ENCODE measurements around the gene FGF22. TPM values are rescaled to one million over a fixed set of nuclear protein-coding genes. Genes with fewer than 3 reads are reported as not detected.

FGF22 gene
- polyA plus RNA-seq, 3 donors = not detected

- no peak for TF ChIP-seq CTCF (IDR thresholded peaks at IDR 0.05)
- Mint-ChIP-seq H3K36me3 (no peaks in the 10 kb centered on the region), H3K27me3 (ENCODE audit: low read depth in 3 of 3) (peaks cover 0 to 1% (median 0%) of the 10 kb centered on the region in 3 donors), H3K27ac (no peak overlapping the region), H3K4me3 (no peak overlapping the region), H3K4me1 (peaks cover 9% of the 10 kb centered on the region), H3K9me3 (peaks cover 0 to 6% (median 0%) of the 10 kb centered on the region in 7 donors)
- Histone ChIP-seq H3K27ac (ENCODE audit: low read depth in 1 of 2, low read length in 2 of 2) (no peak overlapping the region), H3K4me2 (replicated peaks; ENCODE audit: extremely low read depth, low read length, poor library complexity, severe bottlenecking) (no peak overlapping the region), H2AFZ (ENCODE audit: insufficient read depth, low read depth, low read length, poor library complexity, severe bottlenecking) (no peak overlapping the region), H3K27me3 (ENCODE audit: control insufficient read depth in 2 of 2, insufficient read depth in 2 of 2, low read length in 2 of 2) (no peaks in the 10 kb centered on the region), H3K9ac (ENCODE audit: insufficient read depth, low read length, poor library complexity, severe bottlenecking) (no peak overlapping the region), H3K36me3 (replicated peaks in 1 of 2; ENCODE audit: control insufficient read depth in 1 of 2, insufficient read depth in 2 of 2, low read length in 2 of 2) (no peaks in the 10 kb centered on the region), H3K4me1 (ENCODE audit: control insufficient read depth in 1 of 2, insufficient read depth in 2 of 2, low read length in 2 of 2) (peaks cover 8 to 9% of the 10 kb centered on the region in 2 donors), H3K9me3 (replicated peaks in 1 of 2; ENCODE audit: control insufficient read depth in 1 of 2, insufficient read depth in 1 of 2, low read length in 2 of 2) (no peaks in the 10 kb centered on the region), H4K20me1 (ENCODE audit: insufficient read depth, low read length) (no peaks in the 10 kb centered on the region), H3K79me2 (ENCODE audit: insufficient read depth, low read length) (no peaks in the 10 kb centered on the region), H3K4me3 (replicated peaks in 1 of 3; ENCODE audit: low read depth in 2 of 3, low read length in 3 of 3) (no peak overlapping the region)
- WGBS (ENCODE audit: insufficient coverage) = 97% methylated on average over 21 of the region's 31 CpGs
- DNase-seq = no peak
- intact Hi-C loops (cut with micrococcal nuclease) = no loop called here
These were observed 45.8 kb downstream of the FGF22 start for GRCh38 chr19:685454-685931.

- Mint-ChIP-seq H3K27ac (peak overlapping the region in 1 of 7 donors; percentile 30), H3K4me1 (peaks cover 5% of the 10 kb centered on the region), H3K36me3 (no peaks in the 10 kb centered on the region), H3K9me3 (peaks cover 0 to 6% (median 0%) of the 10 kb centered on the region in 7 donors), H3K4me3 (no peak overlapping the region), H3K27me3 (ENCODE audit: low read depth in 3 of 3) (peaks cover 0 to 1% (median 0%) of the 10 kb centered on the region in 3 donors)
- Histone ChIP-seq H3K27ac (ENCODE audit: low read depth in 1 of 2, low read length in 2 of 2) (no peak overlapping the region), H3K4me3 (replicated peaks in 1 of 3; ENCODE audit: low read depth in 2 of 3, low read length in 3 of 3) (no peak overlapping the region), H3K9me3 (replicated peaks in 1 of 2; ENCODE audit: control insufficient read depth in 1 of 2, insufficient read depth in 1 of 2, low read length in 2 of 2) (no peaks in the 10 kb centered on the region), H3K79me2 (ENCODE audit: insufficient read depth, low read length) (no peaks in the 10 kb centered on the region), H3K9ac (ENCODE audit: insufficient read depth, low read length, poor library complexity, severe bottlenecking) (no peak overlapping the region), H3K36me3 (replicated peaks in 1 of 2; ENCODE audit: control insufficient read depth in 1 of 2, insufficient read depth in 2 of 2, low read length in 2 of 2) (no peaks in the 10 kb centered on the region), H4K20me1 (ENCODE audit: insufficient read depth, low read length) (no peaks in the 10 kb centered on the region), H3K4me1 (ENCODE audit: control insufficient read depth in 1 of 2, insufficient read depth in 2 of 2, low read length in 2 of 2) (peaks cover 1 to 2% of the 10 kb centered on the region in 2 donors), H3K27me3 (ENCODE audit: control insufficient read depth in 2 of 2, insufficient read depth in 2 of 2, low read length in 2 of 2) (no peaks in the 10 kb centered on the region), H2AFZ (ENCODE audit: insufficient read depth, low read depth, low read length, poor library complexity, severe bottlenecking) (no peak overlapping the region), H3K4me2 (replicated peaks; ENCODE audit: extremely low read depth, low read length, poor library complexity, severe bottlenecking) (no peak overlapping the region)
- TF ChIP-seq CTCF (IDR thresholded peaks at IDR 0.05) = no peak
- no peak for DNase-seq
- WGBS (ENCODE audit: insufficient coverage) = 89% methylated on average over 13 of the region's 17 CpGs
- intact Hi-C loops (cut with micrococcal nuclease) = no loop called here
These were observed 47.1 kb downstream of the FGF22 start for GRCh38 chr19:686589-687297.

Measured in CD14-positive monocyte (primary cell).